ENCODE measurements around the gene CHMP2B.

- TF ChIP-seq TCF12 (IDR thresholded peaks at IDR 0.05; ENCODE audit: low read depth), result no peak
- TF ChIP-seq MAX (IDR thresholded peaks at IDR 0.05), result no peak
- TF ChIP-seq YY1 (IDR thresholded peaks at IDR 0.05; ENCODE audit: low read depth), result no peak
- no peak for TF ChIP-seq EP300 (IDR thresholded peaks at IDR 0.05; ENCODE audit: borderline replicate concordance)
- TF ChIP-seq CREB1 (IDR thresholded peaks at IDR 0.05; ENCODE audit: low read depth), result no peak
Measured at GRCh38 chr3:87218560-87218959, 8.5 kb upstream of the CHMP2B start.
